Measurements from ENCODE around the gene FRRS1.

FRRS1 gene

GRCh38 chr1:99754055-99754626 is 12.3 kb downstream of the FRRS1 start:
- no peaks in the 10 kb centered on the region for H3K27me3 ChIP-seq (ENCODE audit: control insufficient read depth in 1 of 2, insufficient read depth in 1 of 2, low read length in 2 of 2)
- H3K18ac ChIP-seq (ENCODE audit: low read depth in 1 of 2, low read length in 2 of 2) = no peak overlapping the region
- H3K9ac ChIP-seq (ENCODE audit: low read length) = no peak overlapping the region
- H4K91ac ChIP-seq (ENCODE audit: low read length) = no peak overlapping the region
- H4K8ac ChIP-seq (ENCODE audit: low read length) = no peak overlapping the region
- no peak overlapping the region for H3K4me2 ChIP-seq (ENCODE audit: low read length, poor library complexity, severe bottlenecking)
- H3K36me3 ChIP-seq (ENCODE audit: control insufficient read depth in 1 of 2, insufficient read depth in 2 of 2, low read depth in 1 of 2, low read length in 2 of 2) = no peaks in the 10 kb centered on the region
- H2AK5ac ChIP-seq (ENCODE audit: low read length, severe bottlenecking) = no peak overlapping the region
- DNase-seq = no peak
- H2BK12ac ChIP-seq (ENCODE audit: low read length in 2 of 2) = no peak overlapping the region
- WGBS = 75% methylated on average over 2 of the region's 2 CpGs
- no peak overlapping the region for H3K23ac ChIP-seq (ENCODE audit: low read length in 2 of 2)
- H3K9me3 ChIP-seq (ENCODE audit: control insufficient read depth, low read length) = no peaks in the 10 kb centered on the region
- no peak overlapping the region for H3K4ac ChIP-seq (ENCODE audit: low read depth in 1 of 2, low read length in 2 of 2)
- H2AFZ ChIP-seq (ENCODE audit: low read depth, low read length) = no peak overlapping the region
- H2BK120ac ChIP-seq (ENCODE audit: low read depth, low read length) = no peak overlapping the region
- H3K4me3 ChIP-seq (ENCODE audit: insufficient read depth in 1 of 2, low read depth in 1 of 2, low read length in 2 of 2) = no peak overlapping the region
- peaks cover 1% of the 10 kb centered on the region for H3K4me1 ChIP-seq (ENCODE audit: control insufficient read depth, insufficient read depth, low read depth, low read length)
- no peak overlapping the region for H2BK5ac ChIP-seq (ENCODE audit: low read depth, low read length, poor library complexity, severe bottlenecking)
- no peak overlapping the region for H2BK15ac ChIP-seq (ENCODE audit: low read depth, poor library complexity, severe bottlenecking)
- no peak overlapping the region for H3K14ac ChIP-seq (ENCODE audit: low read length in 2 of 2)
- H3K79me1 ChIP-seq (replicated peaks; ENCODE audit: low read length, poor library complexity, severe bottlenecking) = peaks cover 13% of the 10 kb centered on the region
- no peak overlapping the region for H3K27ac ChIP-seq (ENCODE audit: low read length, poor library complexity, severe bottlenecking)

DNA sequence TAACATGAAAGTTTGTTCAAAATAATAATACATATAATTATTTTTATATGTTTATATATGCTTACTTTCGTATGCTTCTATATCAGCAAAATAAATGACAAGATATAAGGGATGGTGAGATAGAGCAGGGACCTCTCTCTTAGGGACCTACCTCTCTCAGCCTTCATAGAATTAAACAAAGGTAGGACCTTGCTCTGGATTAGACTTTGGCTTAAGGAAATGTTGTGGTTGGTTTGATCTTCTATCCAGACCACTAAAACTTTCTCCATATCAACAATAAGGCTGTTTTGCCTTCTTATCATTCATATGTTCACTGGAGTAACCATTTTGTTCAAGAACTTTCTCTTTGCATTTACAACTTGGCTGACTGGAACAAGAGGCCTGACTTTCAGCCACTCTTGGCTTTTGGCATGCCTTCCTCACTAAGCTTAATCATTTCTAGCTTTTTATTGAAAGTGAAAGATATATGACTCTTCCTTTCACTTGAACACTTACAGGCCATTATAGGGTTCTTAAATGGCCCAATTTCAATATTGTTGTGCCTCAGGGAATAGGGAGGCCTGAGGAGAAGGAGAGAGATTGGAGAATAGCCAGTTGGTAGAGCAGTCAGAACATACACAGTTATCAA is 14.4 kb downstream of the FRRS1 start:
- peaks cover 13% of the 10 kb centered on the region for H3K79me1 ChIP-seq (replicated peaks; ENCODE audit: low read length, poor library complexity, severe bottlenecking)
- H2AFZ ChIP-seq (ENCODE audit: low read depth, low read length) = no peak overlapping the region
- H3K14ac ChIP-seq (ENCODE audit: low read length in 2 of 2) = no peak overlapping the region
- no CpG with 5 or more reads among the region's 1 CpG for WGBS
- H3K18ac ChIP-seq (ENCODE audit: low read depth in 1 of 2, low read length in 2 of 2) = no peak overlapping the region
- H3K23ac ChIP-seq (ENCODE audit: low read length in 2 of 2) = no peak overlapping the region
- H2AK5ac ChIP-seq (ENCODE audit: low read length, severe bottlenecking) = no peak overlapping the region
- no peak overlapping the region for H4K91ac ChIP-seq (ENCODE audit: low read length)
- no peak overlapping the region for H3K4ac ChIP-seq (ENCODE audit: low read depth in 1 of 2, low read length in 2 of 2)
- no peaks in the 10 kb centered on the region for H3K36me3 ChIP-seq (ENCODE audit: control insufficient read depth in 1 of 2, insufficient read depth in 2 of 2, low read depth in 1 of 2, low read length in 2 of 2)
- no peak overlapping the region for H3K4me2 ChIP-seq (ENCODE audit: low read length, poor library complexity, severe bottlenecking)
- no peak overlapping the region for H3K27ac ChIP-seq (ENCODE audit: low read length, poor library complexity, severe bottlenecking)
- H2BK12ac ChIP-seq (ENCODE audit: low read length in 2 of 2) = no peak overlapping the region
- no peak overlapping the region for H2BK120ac ChIP-seq (ENCODE audit: low read depth, low read length)
- H3K9me3 ChIP-seq (ENCODE audit: control insufficient read depth, low read length) = no peaks in the 10 kb centered on the region
- no peak overlapping the region for H2BK15ac ChIP-seq (ENCODE audit: low read depth, poor library complexity, severe bottlenecking)
- H2BK5ac ChIP-seq (ENCODE audit: low read depth, low read length, poor library complexity, severe bottlenecking) = no peak overlapping the region
- H3K4me3 ChIP-seq (ENCODE audit: insufficient read depth in 1 of 2, low read depth in 1 of 2, low read length in 2 of 2) = no peak overlapping the region
- no peak for DNase-seq
- H4K8ac ChIP-seq (ENCODE audit: low read length) = no peak overlapping the region
- no peak overlapping the region for H3K9ac ChIP-seq (ENCODE audit: low read length)
- H3K27me3 ChIP-seq (ENCODE audit: control insufficient read depth in 1 of 2, insufficient read depth in 1 of 2, low read length in 2 of 2) = no peaks in the 10 kb centered on the region
- H3K4me1 ChIP-seq (ENCODE audit: control insufficient read depth, insufficient read depth, low read depth, low read length) = peaks cover 1% of the 10 kb centered on the region

- no peak overlapping the region for H3K9ac ChIP-seq (ENCODE audit: low read length)
- no peak for DNase-seq
- WGBS = 96% methylated on average over 2 of the region's 2 CpGs
- H3K79me1 ChIP-seq (replicated peaks; ENCODE audit: low read length, poor library complexity, severe bottlenecking) = peaks cover 10% of the 10 kb centered on the region
- no peak overlapping the region for H3K4ac ChIP-seq (ENCODE audit: low read depth in 1 of 2, low read length in 2 of 2)
- no peak overlapping the region for H2BK120ac ChIP-seq (ENCODE audit: low read depth, low read length)
- H3K27me3 ChIP-seq (ENCODE audit: control insufficient read depth in 1 of 2, insufficient read depth in 1 of 2, low read length in 2 of 2) = no peaks in the 10 kb centered on the region
- no peak overlapping the region for H2AK5ac ChIP-seq (ENCODE audit: low read length, severe bottlenecking)
- no peak overlapping the region for H3K4me2 ChIP-seq (ENCODE audit: low read length, poor library complexity, severe bottlenecking)
- no peak overlapping the region for H3K4me3 ChIP-seq (ENCODE audit: insufficient read depth in 1 of 2, low read depth in 1 of 2, low read length in 2 of 2)
- no peaks in the 10 kb centered on the region for H3K9me3 ChIP-seq (ENCODE audit: control insufficient read depth, low read length)
- peaks cover 1% of the 10 kb centered on the region for H3K4me1 ChIP-seq (ENCODE audit: control insufficient read depth, insufficient read depth, low read depth, low read length)
- H3K27ac ChIP-seq (ENCODE audit: low read length, poor library complexity, severe bottlenecking) = no peak overlapping the region
- H3K36me3 ChIP-seq (ENCODE audit: control insufficient read depth in 1 of 2, insufficient read depth in 2 of 2, low read depth in 1 of 2, low read length in 2 of 2) = peaks cover 0 to 7% of the 10 kb centered on the region in 2 experiments
- H2BK15ac ChIP-seq (ENCODE audit: low read depth, poor library complexity, severe bottlenecking) = no peak overlapping the region
- no peak overlapping the region for H3K18ac ChIP-seq (ENCODE audit: low read depth in 1 of 2, low read length in 2 of 2)
- no peak overlapping the region for H2BK12ac ChIP-seq (ENCODE audit: low read length in 2 of 2)
- H3K23ac ChIP-seq (ENCODE audit: low read length in 2 of 2) = no peak overlapping the region
- H4K91ac ChIP-seq (ENCODE audit: low read length) = no peak overlapping the region
- H4K8ac ChIP-seq (ENCODE audit: low read length) = no peak overlapping the region
- no peak overlapping the region for H2AFZ ChIP-seq (ENCODE audit: low read depth, low read length)
- H2BK5ac ChIP-seq (ENCODE audit: low read depth, low read length, poor library complexity, severe bottlenecking) = no peak overlapping the region
- no peak overlapping the region for H3K14ac ChIP-seq (ENCODE audit: low read length in 2 of 2)
These were observed 16.7 kb downstream of the FRRS1 start for GRCh38 chr1:99749504-99750347.

DNA sequence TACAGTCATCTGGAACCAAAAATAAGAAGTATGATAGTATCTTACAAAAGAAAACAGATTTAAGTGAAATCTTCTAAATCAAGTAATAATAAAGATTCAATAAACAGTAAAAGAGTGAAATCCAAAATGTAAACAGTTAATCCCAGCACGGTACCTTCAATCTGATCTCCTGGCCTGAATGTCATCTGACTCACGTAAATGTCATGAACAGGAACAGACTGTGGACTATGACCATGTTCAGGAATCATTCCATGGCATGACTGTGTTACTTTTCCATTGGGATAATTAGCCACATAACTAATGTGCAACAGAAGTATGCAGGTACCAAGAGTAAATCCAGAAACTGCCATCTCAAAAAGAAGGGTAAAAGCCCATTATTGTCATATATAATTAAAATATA is 18.0 kb downstream of the FRRS1 start:
- Histone ChIP-seq H2AK5ac (ENCODE audit: low read length, severe bottlenecking) (no peak overlapping the region), H3K27me3 (ENCODE audit: control insufficient read depth in 1 of 2, insufficient read depth in 1 of 2, low read length in 2 of 2) (no peaks in the 10 kb centered on the region), H3K4me1 (ENCODE audit: control insufficient read depth, insufficient read depth, low read depth, low read length) (peaks cover 1% of the 10 kb centered on the region), H3K9ac (ENCODE audit: low read length) (no peak overlapping the region), H2BK120ac (ENCODE audit: low read depth, low read length) (no peak overlapping the region), H4K91ac (ENCODE audit: low read length) (no peak overlapping the region), H3K79me1 (replicated peaks; ENCODE audit: low read length, poor library complexity, severe bottlenecking) (peaks cover 6% of the 10 kb centered on the region), H4K8ac (ENCODE audit: low read length) (no peak overlapping the region), H2AFZ (ENCODE audit: low read depth, low read length) (no peak overlapping the region), H3K36me3 (ENCODE audit: control insufficient read depth in 1 of 2, insufficient read depth in 2 of 2, low read depth in 1 of 2, low read length in 2 of 2) (peaks cover 0 to 7% of the 10 kb centered on the region in 2 experiments), H2BK15ac (ENCODE audit: low read depth, poor library complexity, severe bottlenecking) (no peak overlapping the region), H3K27ac (ENCODE audit: low read length, poor library complexity, severe bottlenecking) (no peak overlapping the region), H3K23ac (ENCODE audit: low read length in 2 of 2) (no peak overlapping the region), H3K18ac (ENCODE audit: low read depth in 1 of 2, low read length in 2 of 2) (no peak overlapping the region), H2BK5ac (ENCODE audit: low read depth, low read length, poor library complexity, severe bottlenecking) (no peak overlapping the region), H3K4ac (ENCODE audit: low read depth in 1 of 2, low read length in 2 of 2) (no peak overlapping the region), H3K9me3 (ENCODE audit: control insufficient read depth, low read length) (no peaks in the 10 kb centered on the region), H3K4me2 (ENCODE audit: low read length, poor library complexity, severe bottlenecking) (no peak overlapping the region), H3K4me3 (ENCODE audit: insufficient read depth in 1 of 2, low read depth in 1 of 2, low read length in 2 of 2) (no peak overlapping the region), H2BK12ac (ENCODE audit: low read length in 2 of 2) (no peak overlapping the region), H3K14ac (ENCODE audit: low read length in 2 of 2) (no peak overlapping the region)
- DNase-seq = no peak
- 65% methylated on average over 2 of the region's 2 CpGs for WGBS

Measured in mesenchymal stem cell (in vitro differentiated cells and primary cell).